ENCODE results near the gene CDH4.

The CDH4 gene

GRCh38 chr20:61557621-61558020 lies 305.6 kb downstream of the CDH4 start:
- no peak overlapping the region for H3K4me3 ChIP-seq (replicated peaks; ENCODE audit: insufficient read depth, low read length)
- no peak overlapping the region for H3K27ac ChIP-seq (replicated peaks)
- DNase-seq (ENCODE audit: low read depth in 1 of 2, low spot score in 1 of 2): no peak
- TF ChIP-seq GABPA (IDR thresholded peaks at IDR 0.05; ENCODE audit: low read depth) (no peak), CTCF (IDR thresholded peaks at IDR 0.05; ENCODE audit: insufficient read depth, low read length) (no peak), SPI1 (IDR thresholded peaks at IDR 0.05; ENCODE audit: borderline replicate concordance, low read depth) (no peak), REST (IDR thresholded peaks at IDR 0.05; ENCODE audit: insufficient replicate concordance, low read depth) (no peak), POLR2AphosphoS5 (IDR thresholded peaks at IDR 0.05; ENCODE audit: low read depth) (no peak)
- no peaks in the 10 kb centered on the region for H3K27me3 ChIP-seq (ENCODE audit: insufficient read depth, poor library complexity, severe bottlenecking)

GRCh38 chr20:61558726-61559125 lies 306.7 kb downstream of the CDH4 start:
- Histone ChIP-seq H3K27me3 (ENCODE audit: insufficient read depth, poor library complexity, severe bottlenecking) (no peaks in the 10 kb centered on the region), H3K27ac (replicated peaks) (no peak overlapping the region), H3K4me3 (replicated peaks; ENCODE audit: insufficient read depth, low read length) (no peak overlapping the region)
- no peak for TF ChIP-seq SPI1 (IDR thresholded peaks at IDR 0.05; ENCODE audit: borderline replicate concordance, low read depth)
- TF ChIP-seq REST (IDR thresholded peaks at IDR 0.05; ENCODE audit: insufficient replicate concordance, low read depth): no peak
- no peak for TF ChIP-seq GABPA (IDR thresholded peaks at IDR 0.05; ENCODE audit: low read depth)
- TF ChIP-seq CTCF (IDR thresholded peaks at IDR 0.05; ENCODE audit: insufficient read depth, low read length): no peak
- no peak for TF ChIP-seq POLR2AphosphoS5 (IDR thresholded peaks at IDR 0.05; ENCODE audit: low read depth)
- no peak for DNase-seq (ENCODE audit: low read depth in 1 of 2, low spot score in 1 of 2)

GRCh38 chr20:61559706-61560315 lies 307.8 kb downstream of the CDH4 start:
- no peak for DNase-seq (ENCODE audit: low read depth in 1 of 2, low spot score in 1 of 2)
- no peak overlapping the region for H3K4me3 ChIP-seq (replicated peaks; ENCODE audit: insufficient read depth, low read length)
- TF ChIP-seq POLR2AphosphoS5 (IDR thresholded peaks at IDR 0.05; ENCODE audit: low read depth): no peak
- TF ChIP-seq REST (IDR thresholded peaks at IDR 0.05; ENCODE audit: insufficient replicate concordance, low read depth): no peak
- TF ChIP-seq GABPA (IDR thresholded peaks at IDR 0.05; ENCODE audit: low read depth): no peak
- TF ChIP-seq SPI1 (IDR thresholded peaks at IDR 0.05; ENCODE audit: borderline replicate concordance, low read depth): no peak
- no peak for TF ChIP-seq CTCF (IDR thresholded peaks at IDR 0.05; ENCODE audit: insufficient read depth, low read length)
- no peak overlapping the region for H3K27ac ChIP-seq (replicated peaks)
- H3K27me3 ChIP-seq (ENCODE audit: insufficient read depth, poor library complexity, severe bottlenecking): no peaks in the 10 kb centered on the region
